CD4-positive, alpha-beta memory T cell (primary cell): Measurements from ENCODE around the gene EZH1. TPM values are rescaled to one million over a fixed set of nuclear protein-coding genes. Genes with fewer than 3 reads are reported as not detected.

Experiments
- CTCF ChIA-PET: fragments of 350-600 bp; sonication (Branson Sonifier 250); formaldehyde crosslinking; loops from one replicate; lab custom pipeline; 2021; ENCODE audit warnings: inconsistent platforms; ENCODE audit not compliant: partially characterized antibody; lab: Charles Lee
- POLR2A ChIA-PET: fragments of 350-600 bp; sonication (Branson Sonifier 250); formaldehyde crosslinking; loops from one replicate; lab custom pipeline; 2021; ENCODE audit not compliant: partially characterized antibody; lab: Charles Lee
- DNase-seq, 5 donors: peaks; one replicate each; pipeline versions ENCODE4 v3.0.0 to v3.0.0-alpha.2; 2020 to 2022; ENCODE audit warnings: mixed read lengths in 1 of 5
- H3K27ac ChIP-seq: one replicate; pipeline ENCODE4 v1.7.0; 2013; ENCODE audit warnings: low read depth, low read length
- H3K27me3 ChIP-seq: 2 replicates; pipeline ENCODE4 v1.7.0; 2013; ENCODE audit warnings: mild to moderate bottlenecking, low read length, moderate library complexity; ENCODE audit not compliant: insufficient read depth
- H3K36me3 ChIP-seq: 2 replicates; pipeline ENCODE4 v1.7.0; 2013; ENCODE audit warnings: mild to moderate bottlenecking, low read length, moderate library complexity; ENCODE audit not compliant: insufficient read depth
- H3K4me1 ChIP-seq: 2 replicates; pipeline ENCODE4 v1.7.0; 2013; ENCODE audit warnings: mild to moderate bottlenecking, low read length, moderate library complexity; ENCODE audit not compliant: insufficient read depth
- H3K4me3 ChIP-seq, 2 donors: one replicate each; pipeline ENCODE4 v1.7.0; 2013; ENCODE audit warnings: low read length in 2 of 2, mild to moderate bottlenecking in 1 of 2
- H3K9me3 ChIP-seq, 2 donors: one replicate each; pipeline ENCODE4 v1.7.0; 2013; ENCODE audit warnings: low read length in 2 of 2, control low read depth in 1 of 2; ENCODE audit not compliant: control insufficient read depth in 1 of 2
- H3K27ac Mint-ChIP-seq, 7 donors: one replicate each; pipeline ENCODE4 v1.8.0; 2020 to 2021; ENCODE audit warnings: mixed read lengths in 7 of 7, mild to moderate bottlenecking in 6 of 7, inconsistent platforms in 3 of 7, moderate library complexity in 3 of 7
- H3K27me3 Mint-ChIP-seq, 2 donors: one replicate each; pipeline ENCODE4 v1.8.0; 2020 to 2021; ENCODE audit warnings: mixed read lengths in 2 of 2
- H3K36me3 Mint-ChIP-seq, 2 donors: one replicate each; pipeline ENCODE4 v1.8.0; 2020 to 2021; ENCODE audit warnings: mixed read lengths in 2 of 2, inconsistent platforms in 1 of 2, mild to moderate bottlenecking in 1 of 2
- H3K4me1 Mint-ChIP-seq, 4 donors: one replicate each; pipeline ENCODE4 v1.8.0; 2020 to 2021; ENCODE audit warnings: mixed read lengths in 4 of 4, mild to moderate bottlenecking in 1 of 4
- H3K4me3 Mint-ChIP-seq, 8 donors: one replicate each; pipeline ENCODE4 v1.8.0; 2020 to 2021; ENCODE audit warnings: mixed read lengths in 8 of 8, mild to moderate bottlenecking in 7 of 8, moderate library complexity in 6 of 8, inconsistent platforms in 3 of 8
- H3K9me3 Mint-ChIP-seq, 8 donors: one replicate each; pipeline ENCODE4 v1.8.0; 2020 to 2021; ENCODE audit warnings: mixed read lengths in 8 of 8, mild to moderate bottlenecking in 5 of 8, inconsistent platforms in 3 of 8, moderate library complexity in 1 of 8
- intact Hi-C: fragments of 100-400 bp; cut with micrococcal nuclease; formaldehyde crosslinking; loops from one replicate; pipeline ENCODE4 v1.15.1; 2023
- polyA plus RNA-seq, 2 donors: library from polyadenylated mRNA; unstranded; fragments of 300-500 nt; fragmentation: Illumina TruSeq; gene quantifications; one replicate each; pipeline ENCODE4 v1.2.3, GENCODE V29; 2021
- total RNA-seq, 2 experiments: library from RNA; stranded (reverse); gene quantifications; one replicate each; pipeline ENCODE4 v1.2.3, GENCODE V29; 2021

EZH1 gene
- total and polyA plus RNA-seq, 4 experiments from 2014 or later = 20.1 to 192 (median 111) TPM

DNA sequence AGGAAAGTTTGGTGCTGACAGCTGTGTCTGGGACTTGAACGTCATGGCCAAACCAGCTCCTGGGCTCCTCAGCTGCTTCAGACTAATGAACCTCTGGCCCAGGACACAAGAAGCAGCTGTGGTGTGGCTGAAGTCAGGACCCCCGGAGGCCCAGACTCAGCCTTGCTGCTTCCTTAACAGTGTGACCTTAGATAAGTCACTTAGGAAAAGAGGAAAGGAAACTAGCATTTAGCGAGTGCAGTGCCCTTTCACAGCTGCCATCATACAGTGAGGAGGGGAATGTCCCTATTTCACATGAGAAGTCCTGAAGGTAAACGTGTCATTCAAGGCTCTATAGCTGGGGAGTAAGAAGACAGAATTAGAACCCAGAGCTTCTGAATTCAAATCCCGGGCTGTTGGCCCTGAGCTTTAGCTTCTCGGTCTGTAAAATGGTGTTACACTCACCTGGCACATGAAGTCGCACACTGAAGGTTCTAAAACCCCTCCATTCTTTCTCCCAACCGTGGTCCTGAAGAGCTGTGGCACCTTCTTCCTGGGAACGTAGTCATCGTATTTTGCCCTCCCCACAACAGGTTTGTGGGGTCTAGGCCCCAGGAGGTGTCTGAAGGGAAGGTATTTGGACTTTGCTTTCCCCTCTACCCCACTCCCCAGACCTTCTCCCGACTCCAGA, 15.3 kb upstream of the EZH1 start:
- peaks cover 32 to 49% of the 10 kb centered on the region in 2 donors for H3K27me3 Mint-ChIP-seq
- Histone ChIP-seq H3K36me3 (no peaks in the 10 kb centered on the region), H3K9me3 (no peaks in the 10 kb centered on the region), H3K4me1 (peaks cover 7% of the 10 kb centered on the region), H3K27me3 (peaks cover 34% of the 10 kb centered on the region), H3K4me3 (no peak overlapping the region), H3K27ac (no peak overlapping the region)
- POLR2A ChIA-PET = interaction anchor here (3.1 kb wide), 1 partner anchor 13 kb away, joined by 13 read pairs; the partner anchor contains the start of gene VPS25
- intact Hi-C loops = no loop called here
- CTCF ChIA-PET = interaction anchor here (0.5 to 1.5 kb wide), 7 partner anchors 9 to 182 kb away, joined by 3 to 7 read pairs (median 4); partner anchors contain the start of gene BECN1
- peak overlapping the region in 7 of 8 donors; percentile 4 to 75 (median 48) for H3K4me3 Mint-ChIP-seq
- H3K36me3 Mint-ChIP-seq = no peaks in the 10 kb centered on the region
- peak overlapping the region in 1 of 7 donors; percentile 36 for H3K27ac Mint-ChIP-seq
- peaks cover 2 to 10% (median 4%) of the 10 kb centered on the region in 4 donors for H3K4me1 Mint-ChIP-seq
- no peaks in the 10 kb centered on the region for H3K9me3 Mint-ChIP-seq
- DNase-seq = no peak

DNA sequence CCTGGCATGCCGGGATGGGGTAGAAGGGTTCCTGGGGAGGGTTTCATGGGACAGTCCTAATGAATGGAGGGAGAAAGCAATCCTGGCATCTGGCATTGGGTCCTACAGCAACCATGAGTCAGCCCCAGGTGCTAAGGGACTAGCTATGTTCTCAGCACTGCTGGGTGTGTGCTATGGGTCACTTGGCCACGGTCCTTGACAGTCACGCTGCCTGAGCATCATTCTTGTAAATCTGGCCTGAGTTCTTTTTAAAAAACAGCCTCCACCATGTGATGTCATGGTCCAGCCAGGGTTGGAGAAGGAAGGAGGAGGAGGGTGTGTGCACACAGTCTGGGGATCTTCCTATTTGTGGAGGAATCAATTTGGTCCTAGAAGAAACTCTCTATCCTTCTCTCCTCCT, 9.9 kb upstream of the EZH1 start:
- Histone ChIP-seq H3K4me1 (no peaks in the 10 kb centered on the region), H3K27me3 (no peaks in the 10 kb centered on the region), H3K36me3 (no peaks in the 10 kb centered on the region), H3K27ac (no peak overlapping the region), H3K9me3 (no peaks in the 10 kb centered on the region), H3K4me3 (no peak overlapping the region)
- POLR2A ChIA-PET = no interaction called here
- Mint-ChIP-seq H3K27ac (no peak overlapping the region), H3K36me3 (no peaks in the 10 kb centered on the region), H3K9me3 (no peaks in the 10 kb centered on the region), H3K27me3 (peaks cover 16 to 27% of the 10 kb centered on the region in 2 donors), H3K4me3 (no peak overlapping the region), H3K4me1 (no peaks in the 10 kb centered on the region)
- CTCF ChIA-PET = interaction anchor here (1.0 to 1.3 kb wide), 2 partner anchors 8 to 177 kb away, joined by 3 read pairs; no protein-coding TSS in a partner anchor
- no peak for DNase-seq
- intact Hi-C loops = no loop called here

DNA sequence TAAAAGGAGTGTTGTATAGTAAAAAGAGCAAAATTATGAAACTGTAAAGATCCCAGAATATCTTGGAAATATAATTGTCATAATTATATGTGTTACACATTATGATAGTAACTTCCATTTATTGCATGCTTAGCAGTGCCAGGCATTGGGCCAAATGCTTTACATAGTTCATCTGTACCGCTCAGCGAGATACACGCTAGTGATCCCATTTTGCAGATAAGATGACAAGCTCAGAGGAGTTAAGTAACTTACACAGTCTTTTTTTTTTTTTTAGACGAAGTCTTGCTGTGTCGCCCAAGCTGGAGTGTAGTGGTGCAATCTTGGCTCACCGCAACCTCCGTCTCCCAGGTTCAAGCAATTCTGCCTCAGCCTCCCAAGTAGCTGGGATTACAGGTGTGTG, 6.8 kb upstream of the EZH1 start:
- no peaks in the 10 kb centered on the region for H3K27me3 ChIP-seq
- Mint-ChIP-seq H3K4me3 (no peak overlapping the region), H3K4me1 (no peaks in the 10 kb centered on the region), H3K27me3 (peaks cover 16 to 25% of the 10 kb centered on the region in 2 donors), H3K36me3 (no peaks in the 10 kb centered on the region), H3K9me3 (no peaks in the 10 kb centered on the region), H3K27ac (no peak overlapping the region)
- H3K9me3 ChIP-seq = no peaks in the 10 kb centered on the region
- ChIA-PET POLR2A (no interaction called here), CTCF (interaction anchor here (3.4 kb wide), 1 partner anchor 12 kb away, joined by 15 read pairs; no protein-coding TSS in a partner anchor)
- H3K36me3 ChIP-seq = no peaks in the 10 kb centered on the region
- no peak for DNase-seq
- H3K4me1 ChIP-seq = no peaks in the 10 kb centered on the region
- no peak overlapping the region for H3K27ac ChIP-seq
- no peak overlapping the region for H3K4me3 ChIP-seq
- intact Hi-C loops = no loop called here

DNA sequence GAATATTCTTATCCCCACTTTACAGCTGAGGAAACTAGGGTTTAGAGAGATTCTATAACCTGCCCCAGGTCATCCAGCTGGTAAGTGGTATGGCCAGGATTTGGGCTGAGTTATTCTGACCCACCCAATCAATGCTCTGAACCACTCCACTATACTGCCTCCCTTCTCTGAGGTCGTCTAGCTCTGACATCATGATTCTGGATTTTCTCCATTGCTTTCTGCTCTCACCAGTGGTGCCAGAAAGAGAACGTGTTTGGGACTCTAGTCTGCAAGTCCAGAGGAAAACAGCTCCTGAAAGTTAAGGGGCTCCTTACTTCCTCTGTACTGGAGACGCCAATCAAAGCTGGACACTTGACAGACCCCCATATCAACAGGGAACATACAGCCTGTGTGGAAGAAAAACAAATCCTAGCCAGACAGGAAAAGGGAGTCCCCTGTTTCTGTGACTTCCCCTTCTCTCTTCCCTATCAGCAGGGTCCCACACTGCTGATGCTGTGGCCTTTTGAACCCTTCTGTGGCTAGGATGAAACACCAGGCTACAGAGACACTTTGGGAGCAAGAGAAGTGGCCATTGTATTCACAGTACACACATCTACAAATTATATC, 6.0 kb upstream of the EZH1 start:
- Histone ChIP-seq H3K4me3 (no peak overlapping the region), H3K4me1 (no peaks in the 10 kb centered on the region), H3K27ac (no peak overlapping the region), H3K27me3 (no peaks in the 10 kb centered on the region), H3K9me3 (no peaks in the 10 kb centered on the region), H3K36me3 (no peaks in the 10 kb centered on the region)
- Mint-ChIP-seq H3K4me3 (no peak overlapping the region), H3K27ac (no peak overlapping the region), H3K9me3 (no peaks in the 10 kb centered on the region), H3K36me3 (no peaks in the 10 kb centered on the region), H3K27me3 (peaks cover 10 to 20% of the 10 kb centered on the region in 2 donors), H3K4me1 (no peaks in the 10 kb centered on the region)
- POLR2A ChIA-PET = no interaction called here
- DNase-seq = no peak
- CTCF ChIA-PET = interaction anchor here (1.2 to 3.4 kb wide), 3 partner anchors 9 to 22 kb away, joined by 4 to 15 read pairs (median 4); partner anchors contain the start of gene VPS25
- intact Hi-C loops = no loop called here

DNA sequence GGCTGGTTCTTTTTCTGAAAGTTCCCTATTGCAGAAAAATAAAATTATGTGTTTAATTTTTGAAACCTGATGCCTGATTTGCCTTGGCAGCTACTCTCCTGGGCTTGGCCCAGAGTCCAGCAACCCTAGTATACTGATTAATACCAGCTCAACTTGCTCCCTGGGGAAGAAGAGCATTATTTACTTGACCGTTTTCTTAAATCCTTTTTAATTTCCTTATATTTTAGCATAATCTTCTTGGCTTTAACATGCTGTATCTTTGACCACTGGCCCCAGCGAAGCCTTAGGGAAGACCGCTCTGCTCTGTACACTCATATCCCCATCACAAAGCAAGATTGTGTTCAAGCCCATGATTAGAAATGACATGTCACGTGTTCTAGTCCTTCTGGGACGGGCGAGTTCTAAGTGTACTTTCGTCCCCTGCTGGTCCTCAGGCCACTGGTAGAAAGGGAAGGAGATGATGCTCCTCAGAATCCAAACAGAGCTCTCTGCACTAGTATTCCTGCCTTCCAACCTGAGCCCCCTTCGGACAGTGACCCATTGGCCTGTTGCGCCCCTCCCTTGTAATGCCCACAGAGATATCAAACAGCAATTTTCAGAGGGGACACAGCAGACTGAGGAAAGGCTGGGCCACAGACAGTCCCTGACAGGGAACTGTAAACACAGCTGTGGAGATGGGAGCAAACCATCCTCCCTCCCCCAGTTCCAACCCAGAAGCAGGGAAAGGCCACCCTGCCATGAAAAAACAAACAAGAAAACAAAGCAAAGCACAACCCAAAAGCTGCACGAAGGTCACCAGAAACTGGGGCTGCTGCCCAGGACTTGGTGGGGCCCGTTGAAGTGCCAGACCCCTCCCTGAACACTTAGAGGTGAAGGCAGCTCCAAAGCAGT, 4.3 kb upstream of the EZH1 start:
- Mint-ChIP-seq H3K9me3 (no peaks in the 10 kb centered on the region), H3K27me3 (peaks cover 6 to 13% of the 10 kb centered on the region in 2 donors), H3K4me1 (peaks cover 1 to 14% (median 9%) of the 10 kb centered on the region in 4 donors), H3K36me3 (peaks cover 0 to 2% of the 10 kb centered on the region in 2 donors), H3K27ac (no peak overlapping the region), H3K4me3 (no peak overlapping the region)
- intact Hi-C loops = no loop called here
- POLR2A ChIA-PET = interaction anchor here (0.9 kb wide), 1 partner anchor 17 kb away, joined by 4 read pairs; no protein-coding TSS in a partner anchor
- no peaks in the 10 kb centered on the region for H3K9me3 ChIP-seq
- peaks cover 9% of the 10 kb centered on the region for H3K4me1 ChIP-seq
- H3K4me3 ChIP-seq = no peak overlapping the region
- CTCF ChIA-PET = interaction anchor here (1.5 to 3.4 kb wide), 2 partner anchors 11 to 14 kb away, joined by 4 to 15 read pairs; no protein-coding TSS in a partner anchor
- H3K27me3 ChIP-seq = no peaks in the 10 kb centered on the region
- H3K36me3 ChIP-seq = no peaks in the 10 kb centered on the region
- no peak for DNase-seq
- H3K27ac ChIP-seq = no peak overlapping the region

DNA sequence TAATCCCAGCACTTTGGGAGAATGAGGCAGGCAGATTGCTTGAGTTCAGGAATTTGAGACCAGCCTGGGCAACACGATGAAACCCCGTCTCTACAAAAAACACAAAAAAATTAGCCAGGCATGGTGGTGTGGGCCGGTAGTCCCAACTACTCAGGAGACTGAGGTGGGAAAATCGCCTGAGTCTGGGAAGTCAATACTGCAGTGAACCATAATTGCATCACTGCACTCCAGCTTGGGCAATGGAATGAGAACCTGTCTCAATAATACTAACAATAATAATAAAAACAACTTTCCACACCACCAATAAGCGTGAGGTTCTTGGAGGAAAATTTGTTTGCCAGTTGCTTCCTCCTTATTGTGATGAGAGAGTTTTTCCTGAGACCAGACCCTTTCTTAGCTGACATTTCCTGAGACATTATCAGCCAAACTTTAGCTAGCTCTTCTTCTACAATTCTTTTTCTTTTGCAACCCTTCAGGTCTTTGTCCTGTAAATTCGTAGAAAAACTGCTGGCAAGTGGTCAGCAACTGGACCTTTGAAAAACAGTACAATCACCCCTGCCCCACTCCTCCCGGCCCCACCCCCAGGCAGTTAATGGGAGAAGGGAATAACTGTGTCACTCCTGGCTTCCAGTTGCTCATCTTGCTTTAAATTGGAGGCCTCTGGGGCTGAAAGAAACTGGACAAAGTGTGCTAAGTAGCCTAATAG, 3.5 kb upstream of the EZH1 start:
- Mint-ChIP-seq H3K9me3 (no peaks in the 10 kb centered on the region), H3K4me1 (peaks cover 6 to 21% (median 16%) of the 10 kb centered on the region in 4 donors), H3K27ac (no peak overlapping the region), H3K4me3 (peak overlapping the region in 2 of 8 donors; percentile 42 to 64), H3K36me3 (peaks cover 0 to 2% of the 10 kb centered on the region in 2 donors), H3K27me3 (peaks cover 6 to 13% of the 10 kb centered on the region in 2 donors)
- ChIA-PET POLR2A (no interaction called here), CTCF (interaction anchor here (3.4 kb wide), 1 partner anchor 15 kb away, joined by 15 read pairs; no protein-coding TSS in a partner anchor)
- H3K27me3 ChIP-seq = no peaks in the 10 kb centered on the region
- H3K9me3 ChIP-seq = no peaks in the 10 kb centered on the region
- intact Hi-C loops = no loop called here
- no peak overlapping the region for H3K27ac ChIP-seq
- H3K4me1 ChIP-seq = peaks cover 17% of the 10 kb centered on the region
- H3K4me3 ChIP-seq = no peak overlapping the region
- no peaks in the 10 kb centered on the region for H3K36me3 ChIP-seq
- DNase-seq = no peak
